NCI-H2196 (cell line): ENCODE measurements around the gene PPP1R9B.
A peak's percentile ranks its signal among the peaks of the same experiment; 100 is the strongest.

Experiments
- DNase-seq: peaks from one replicate; lab custom pipeline; 2025; ENCODE audit not compliant: unreplicated experiment; lab: John Stamatoyannopoulos, UW

Gene PPP1R9B

DNA sequence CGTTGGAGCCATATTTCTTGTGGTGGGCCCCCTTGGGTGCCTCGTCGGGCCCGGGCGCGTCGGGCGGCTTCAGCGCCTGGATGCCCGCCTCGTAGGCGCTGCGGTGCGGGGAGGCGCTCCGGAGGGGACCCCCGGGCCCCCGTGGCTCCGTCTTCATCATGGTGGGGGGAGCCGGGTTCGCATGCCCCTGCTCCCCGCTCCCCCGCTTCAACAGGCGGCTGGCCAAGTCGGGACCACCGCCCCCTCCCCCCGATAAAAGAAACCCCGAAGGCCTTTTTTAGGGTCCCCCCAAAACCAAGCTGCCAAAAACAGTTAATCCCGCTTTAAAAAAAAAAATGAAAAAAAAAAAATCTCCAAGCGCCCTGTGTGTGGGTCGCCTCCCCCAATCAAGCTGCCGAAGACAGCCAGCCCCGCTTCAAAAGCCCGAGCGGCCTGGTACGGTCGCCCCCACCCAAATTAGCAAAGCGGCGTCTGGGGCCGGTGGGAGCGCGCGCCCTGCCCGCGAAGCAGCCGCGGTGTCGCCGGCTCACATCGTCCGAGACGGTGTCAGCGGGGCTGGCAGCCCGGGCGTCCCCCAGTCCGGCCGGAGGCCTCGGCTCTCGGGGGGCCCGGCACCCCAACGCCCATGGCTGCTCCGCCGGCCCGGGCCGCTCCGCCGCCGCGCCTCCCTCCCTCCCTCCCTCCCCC lies at the start of gene PPP1R9B:
Gene PPP1R9B (minus strand): TSS at position 324 of the 687 bp plus-strand sequence. CDS start 164 bp downstream, at position 160.
- no peak for DNase-seq

DNA sequence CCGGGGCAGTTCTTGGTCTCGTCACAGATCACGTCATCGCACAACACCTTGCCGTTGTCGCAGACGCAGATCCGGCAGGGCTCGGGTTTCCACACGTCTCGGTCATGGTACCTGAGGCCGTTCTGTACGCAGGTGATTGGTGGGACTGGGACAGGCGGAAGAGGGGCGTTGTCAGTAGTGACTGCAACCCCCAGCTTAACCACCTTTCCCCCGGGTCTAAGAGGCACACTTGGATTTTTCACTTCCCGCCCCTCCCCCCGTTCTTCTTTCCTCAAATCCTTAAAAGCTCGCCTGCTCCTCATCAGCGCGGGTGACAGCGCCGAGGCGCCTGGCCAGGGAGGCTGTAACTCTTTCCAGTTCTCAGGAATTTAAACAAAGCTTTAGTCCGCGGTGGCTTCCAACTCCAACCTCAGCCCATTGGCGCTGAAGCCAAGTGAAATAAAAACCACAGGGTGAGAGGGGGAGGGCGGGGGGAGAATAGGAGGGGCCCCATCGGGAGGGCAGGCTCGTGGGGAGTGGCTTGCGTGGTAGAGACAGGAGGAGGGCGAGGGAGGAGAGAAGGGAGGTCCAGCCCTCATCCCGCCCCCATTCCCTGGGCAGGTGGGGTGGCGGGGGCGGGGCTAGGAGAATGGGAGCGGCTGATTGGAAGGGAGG lies 49.5 kb upstream of the PPP1R9B start:
- DNase-seq = peak; percentile 91

DNA sequence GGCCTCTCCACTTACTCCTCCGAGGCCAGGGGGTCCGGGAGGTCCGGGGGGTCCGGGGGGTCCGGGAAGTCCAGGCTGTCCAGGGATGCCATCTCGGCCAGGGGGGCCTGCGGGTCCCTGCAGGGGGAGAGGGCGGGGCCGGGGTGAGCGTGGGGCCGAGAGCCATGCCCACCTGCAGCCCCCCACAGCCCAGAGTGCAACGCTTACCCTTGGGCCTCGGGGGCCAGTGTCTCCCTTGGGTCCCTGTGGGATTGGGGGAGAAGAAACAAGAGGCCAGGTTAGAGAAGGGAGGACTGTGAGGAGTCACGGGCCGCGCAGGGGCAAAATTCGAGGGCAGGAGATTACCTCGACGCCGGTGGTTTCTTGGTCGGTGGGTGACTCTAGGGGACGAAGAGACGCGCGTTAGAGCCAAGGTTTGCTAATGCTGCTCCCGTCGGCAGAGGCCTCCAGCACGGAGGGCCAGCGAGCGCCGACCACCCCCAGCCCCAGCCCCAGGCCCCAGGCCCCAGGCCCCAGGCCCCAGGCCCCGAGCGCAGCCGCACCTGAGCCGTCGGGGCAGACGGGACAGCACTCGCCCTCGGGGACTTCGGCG lies 48.8 kb upstream of the PPP1R9B start:
- no peak for DNase-seq

- DNase-seq = peak; percentile 59
These were observed 47.7 kb upstream of the PPP1R9B start for GRCh38 chr17:50198026-50198669.

DNA sequence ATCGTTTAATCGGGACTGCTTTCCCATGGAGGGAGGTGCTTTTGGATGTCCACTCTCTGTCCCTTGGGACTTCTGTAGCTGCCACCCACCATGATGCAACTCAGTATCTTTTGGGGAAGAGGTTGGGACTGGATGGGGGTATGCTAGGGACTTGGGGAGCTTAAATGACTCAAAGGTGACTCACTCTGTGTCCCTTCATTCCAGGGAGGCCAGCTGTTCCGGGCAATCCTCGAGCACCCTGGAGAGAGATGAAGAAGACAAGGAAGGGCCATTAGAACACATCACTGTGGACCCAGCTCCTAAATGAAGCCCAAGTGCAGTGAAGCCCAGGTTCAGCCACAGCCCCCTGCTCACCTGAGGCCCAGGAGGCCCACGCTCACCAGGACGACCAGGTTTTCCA lies 46.3 kb upstream of the PPP1R9B start:
- no peak for DNase-seq

DNA sequence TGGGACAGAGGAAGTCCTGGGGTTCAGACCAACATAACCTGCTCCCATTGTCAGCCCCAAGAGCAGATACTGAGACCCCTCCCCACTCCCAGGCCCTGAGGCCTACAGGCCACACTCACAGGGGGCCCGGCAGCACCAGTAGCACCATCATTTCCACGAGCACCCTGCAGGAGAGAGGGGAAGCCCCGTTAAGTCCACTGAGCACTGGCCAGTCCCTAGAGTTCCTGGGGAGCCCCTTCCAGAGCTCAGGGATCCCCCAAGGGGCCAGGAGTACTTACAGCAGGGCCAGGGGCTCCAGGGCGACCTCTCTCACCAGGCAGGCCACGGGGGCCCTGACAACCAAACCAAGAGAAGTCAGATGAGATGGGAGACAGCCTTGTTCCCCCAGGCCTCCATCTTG lies 45.6 kb upstream of the PPP1R9B start:
- DNase-seq = no peak

GRCh38 chr17:50194934-50195865 lies 44.7 kb upstream of the PPP1R9B start:
- no peak for DNase-seq

DNA sequence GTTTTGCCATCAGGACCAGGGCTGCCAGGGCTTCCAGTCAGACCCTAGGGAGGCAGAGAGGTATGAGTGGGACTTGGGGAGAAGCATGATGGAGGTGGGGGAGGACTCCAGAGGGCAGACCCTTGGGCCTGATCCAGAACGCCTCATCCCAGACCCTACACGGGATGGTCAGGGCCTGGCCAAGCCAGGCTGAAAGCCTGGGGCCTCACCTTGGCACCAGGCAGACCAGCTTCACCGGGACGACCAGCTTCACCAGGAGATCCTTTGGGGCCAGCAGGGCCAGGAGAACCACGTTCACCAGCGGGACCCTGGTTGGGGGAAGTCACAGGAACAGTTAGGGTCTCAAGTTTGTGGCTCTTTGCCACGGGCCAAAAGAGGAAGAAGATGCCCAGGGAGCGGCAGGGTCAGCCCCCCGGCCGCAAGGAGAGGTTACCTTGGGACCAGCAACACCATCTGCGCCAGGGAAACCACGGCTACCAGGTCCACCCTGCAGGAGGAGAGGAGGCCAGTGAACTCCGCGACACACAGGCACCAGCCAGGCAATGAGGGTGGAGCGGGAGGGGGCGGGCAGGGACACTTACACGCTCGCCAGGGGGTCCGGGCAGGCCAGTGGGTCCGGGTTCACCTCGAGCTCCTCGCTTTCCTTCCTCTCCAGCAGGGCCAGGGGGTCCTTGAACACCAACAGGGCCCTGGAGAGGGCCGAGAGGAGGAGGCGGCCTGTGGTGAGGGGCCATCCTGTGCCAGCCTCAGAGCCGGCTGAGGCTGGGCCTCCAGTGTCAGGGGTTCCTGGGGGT lies 43.9 kb upstream of the PPP1R9B start:
- no peak for DNase-seq

DNA sequence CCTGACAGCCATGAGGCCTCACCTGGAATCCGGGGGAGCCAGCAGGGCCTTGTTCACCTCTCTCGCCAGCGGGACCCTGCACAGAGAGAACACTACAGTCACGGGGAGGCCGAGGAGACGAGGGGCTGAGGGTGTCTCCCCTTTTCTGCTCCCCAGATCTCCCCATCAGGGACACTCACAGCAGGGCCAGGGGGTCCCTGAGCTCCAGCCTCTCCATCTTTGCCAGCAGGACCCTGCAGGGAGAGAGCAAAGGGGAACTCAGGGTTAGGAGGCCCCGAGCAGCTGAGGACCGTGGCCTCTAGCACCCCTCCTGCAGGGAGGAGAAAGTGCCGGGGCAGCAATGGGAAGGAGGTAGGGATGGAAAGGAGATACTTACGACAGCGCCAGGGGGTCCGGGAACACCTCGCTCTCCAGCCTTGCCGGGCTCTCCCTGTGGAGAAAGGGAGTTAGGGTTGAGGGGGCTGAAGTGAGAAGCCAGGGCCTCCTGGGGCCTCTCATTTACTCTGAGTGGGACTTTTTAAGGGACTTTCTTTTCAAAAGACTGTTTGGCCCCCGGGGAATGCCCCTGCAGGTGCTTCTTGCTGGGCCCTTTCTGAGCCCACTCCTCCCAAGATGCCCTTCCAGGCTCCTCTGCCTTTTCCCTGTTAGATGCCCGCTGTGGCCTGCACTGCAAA lies 42.3 kb upstream of the PPP1R9B start:
- no peak for DNase-seq

GRCh38 chr17:50192144-50192617 lies 41.7 kb upstream of the PPP1R9B start:
- DNase-seq = no peak

DNA sequence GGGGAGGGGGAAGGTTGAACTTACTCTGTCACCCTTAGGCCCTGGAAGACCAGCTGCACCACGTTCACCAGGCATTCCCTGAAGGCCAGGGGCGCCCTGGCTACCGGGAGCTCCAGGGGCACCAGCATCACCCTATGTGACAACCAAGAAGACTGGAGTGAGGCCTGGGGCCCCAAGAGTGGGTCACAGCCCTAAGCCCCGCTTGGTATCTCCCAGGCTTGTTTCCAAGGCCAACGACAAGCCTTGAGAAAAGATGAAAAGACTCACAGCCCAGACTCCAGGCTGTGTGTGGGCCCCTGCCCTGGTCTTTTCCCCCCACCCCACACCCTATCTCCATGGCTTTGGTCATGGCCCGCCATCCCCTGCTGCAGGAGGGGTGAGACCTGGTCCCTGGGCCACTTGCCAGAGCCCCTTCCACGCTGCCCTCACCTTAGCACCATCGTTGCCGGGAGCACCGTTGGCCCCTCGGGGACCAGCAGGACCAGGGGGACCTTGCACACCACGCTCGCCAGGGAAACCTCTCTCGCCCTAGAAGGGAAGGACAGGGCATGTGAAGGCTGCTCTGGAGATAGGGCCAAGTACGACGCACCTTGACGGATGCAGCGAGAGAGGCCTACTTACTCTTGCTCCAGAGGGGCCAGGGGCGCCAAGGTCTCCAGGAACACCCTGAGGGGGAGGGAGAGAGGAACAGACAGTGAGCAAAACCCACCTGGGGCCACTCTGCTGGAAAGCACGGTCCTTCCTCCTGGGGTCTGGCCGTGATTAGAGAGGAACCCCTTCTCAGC lies 41.1 kb upstream of the PPP1R9B start:
- DNase-seq = no peak

- no peak for DNase-seq
These were observed 40.3 kb upstream of the PPP1R9B start for GRCh38 chr17:50190603-50191358.

GRCh38 chr17:50190293-50190602 lies 39.8 kb upstream of the PPP1R9B start:
- no peak for DNase-seq

DNA sequence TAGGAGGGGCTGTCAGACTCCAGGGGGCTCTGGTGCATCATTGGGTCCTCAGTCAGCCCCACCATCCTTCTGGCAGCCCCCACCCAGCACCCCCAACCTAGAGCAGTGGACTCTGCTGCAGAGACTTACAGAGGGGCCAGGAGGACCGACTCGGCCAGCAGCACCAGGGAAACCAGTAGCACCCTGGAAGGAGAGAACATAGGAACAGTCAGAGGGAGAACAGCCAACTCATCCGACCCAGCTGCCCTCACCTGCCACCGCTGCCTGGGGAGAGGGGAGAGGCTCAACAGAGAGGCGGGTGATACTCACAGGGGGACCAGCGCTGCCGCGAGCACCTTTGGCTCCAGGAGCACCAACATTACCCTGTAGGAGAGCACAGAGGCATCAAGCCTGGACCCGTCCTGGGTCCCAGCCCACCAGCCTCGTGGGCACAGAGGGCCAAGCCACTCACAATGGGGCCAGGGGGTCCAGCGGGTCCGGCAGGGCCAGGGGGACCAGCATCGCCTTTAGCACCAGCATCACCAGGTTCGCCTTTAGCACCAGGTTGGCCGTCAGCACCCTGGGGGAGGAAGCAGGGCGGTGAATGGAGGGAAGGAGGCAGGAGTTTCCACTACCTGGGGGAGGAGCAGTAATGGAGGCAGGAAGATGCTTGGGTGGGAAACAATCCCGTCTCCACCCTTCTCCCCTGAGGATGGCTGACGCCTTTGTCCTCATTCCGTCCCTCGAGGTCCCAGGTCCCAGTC lies 39.2 kb upstream of the PPP1R9B start:
- DNase-seq = no peak

- DNase-seq = no peak
These were observed 38.6 kb upstream of the PPP1R9B start for GRCh38 chr17:50188921-50189549.

- DNase-seq = no peak
These were observed 38.0 kb upstream of the PPP1R9B start for GRCh38 chr17:50188531-50188920.
